A549 (cell line): ENCODE results near the gene STARD4. TPM values are rescaled to one million over a fixed set of nuclear protein-coding genes. Genes with fewer than 3 reads are reported as not detected.

Source experiments
- ATAC-seq, 2 experiments: fragments of 200-7000 bp in 1 of 2; fragments of >200 bp in 1 of 2; cut with Nextera tagmentation in 1 of 2; cut with Tn5 transposase in 1 of 2; 3 replicates each; pipeline versions ENCODE4 v1.8.0 to v1.9.1; 2018 to 2020; ENCODE audit warnings: mild to moderate bottlenecking in 1 of 2, moderate library complexity in 1 of 2
- CTCF ChIA-PET: fragments of 300-600 bp; sonication (Branson Sonifier 250); formaldehyde crosslinking; extraction: SDS; loops from one replicate; lab custom pipeline; 2021; ENCODE audit warnings: antibody characterized with exemption, inconsistent platforms; lab: Yijun Ruan, JAX
- POLR2A ChIA-PET: fragments of 350-600 bp; formaldehyde crosslinking; extraction: SDS; loops from one replicate; lab custom pipeline; 2021; ENCODE audit warnings: antibody characterized with exemption, inconsistent platforms; lab: Yijun Ruan, JAX
- DNase-seq, 2 experiments: peaks; one replicate each; pipeline versions ENCODE4 v3.0.0 to v3.0.0-alpha.2; 2011 to 2016; ENCODE audit warnings: low read depth in 1 of 2, low spot score in 1 of 2
- FAIRE-seq: peaks from 2 replicates; lab custom pipeline; 2011; peaks lifted over from hg19 to GRCh38; lab: Jason Lieb, UNC
- H3K27ac ChIP-seq, 2 experiments: fragments of >200 bp; sonication (Bioruptor Twin); formaldehyde crosslinking; 3 replicates each; pipeline ENCODE4 v1.5.1; 2016 to 2017
- H3K4me1 ChIP-seq: fragments of >200 bp; sonication (Bioruptor Twin); formaldehyde crosslinking; 3 replicates; pipeline ENCODE4 v1.6.1; 2016
- H3K4me2 ChIP-seq: fragments of >200 bp; sonication (Bioruptor Twin); formaldehyde crosslinking; 3 replicates; pipeline ENCODE4 v1.6.1; 2016
- H3K4me3 ChIP-seq: fragments of >200 bp; sonication (Bioruptor Twin); formaldehyde crosslinking; 3 replicates; pipeline ENCODE4 v1.5.1; 2016
- H3K9me3 ChIP-seq: fragments of >200 bp; sonication (Bioruptor Twin); formaldehyde crosslinking; 3 replicates; pipeline ENCODE4 v1.6.1; 2016
- ATOH8 ChIP-seq: fragments of 250-450 bp; sonication (Bioruptor Pico); IDR thresholded peaks from 2 replicates; pipeline ENCODE4 v1.5.0; 2020; ENCODE audit warnings: low read depth, mild to moderate bottlenecking, moderate library complexity
- CBX2 ChIP-seq: fragments of 200-600 bp; sonication (generic); IDR thresholded peaks from 2 replicates; pipeline ENCODE4 v1.6.1; 2016; ENCODE audit warnings: low read depth, mild to moderate bottlenecking, borderline replicate concordance
- CBX8 ChIP-seq: fragments of 200-600 bp; sonication (generic); IDR thresholded peaks from 2 replicates; pipeline ENCODE4 v1.6.1; 2016
- CHD2 ChIP-seq: fragments of 150-350 bp; IDR thresholded peaks from 2 replicates; pipeline ENCODE4 v1.6.1; 2014; ENCODE audit warnings: low read length; ENCODE audit not compliant: partially characterized antibody
- EHMT2 ChIP-seq: fragments of 200-600 bp; sonication (generic); IDR thresholded peaks from 2 replicates; pipeline ENCODE4 v1.6.1; 2016; ENCODE audit warnings: antibody characterized with exemption, low read depth, mild to moderate bottlenecking, moderate library complexity
- ESRRA ChIP-seq: fragments of 150-350 bp; IDR thresholded peaks from 2 replicates; pipeline ENCODE4 v1.6.1; 2014; ENCODE audit warnings: mild to moderate bottlenecking, low read length, borderline replicate concordance
- FOXS1 ChIP-seq: fragments of 250-450 bp; sonication (Bioruptor Pico); IDR thresholded peaks from 2 replicates; pipeline ENCODE4 v1.5.0; 2020; ENCODE audit warnings: mild to moderate bottlenecking, moderate library complexity
- GATA3 ChIP-seq: IDR thresholded peaks from 2 replicates; pipeline ENCODE4 v1.6.1; 2012; ENCODE audit warnings: borderline replicate concordance
- HDAC2 ChIP-seq: fragments of 200-600 bp; sonication (generic); IDR thresholded peaks from 2 replicates; pipeline ENCODE4 v1.6.1; 2016
- HEYL ChIP-seq: fragments of 250-450 bp; sonication (Bioruptor Pico); IDR thresholded peaks from 2 replicates; pipeline ENCODE4 v1.8.0; 2021; ENCODE audit warnings: mild to moderate bottlenecking, moderate library complexity
- HOXB5 ChIP-seq: fragments of 250-450 bp; sonication (Bioruptor Pico); IDR thresholded peaks from 2 replicates; pipeline ENCODE4 v1.5.0; 2020; ENCODE audit warnings: mild to moderate bottlenecking, moderate library complexity
- MAX ChIP-seq: IDR thresholded peaks from 2 replicates; pipeline ENCODE4 v1.6.1; 2012
- MAZ ChIP-seq: fragments of 150-350 bp; IDR thresholded peaks from 2 replicates; pipeline ENCODE4 v1.6.1; 2014; ENCODE audit warnings: antibody characterized with exemption, low read depth, low read length, borderline replicate concordance
- NFE2L2 ChIP-seq: fragments of 150-350 bp; conservative IDR thresholded peaks from 2 replicates; pipeline ENCODE4 v1.6.1; 2014; ENCODE audit warnings: low read length
- REST ChIP-seq: fragments of 200-600 bp; sonication (generic); IDR thresholded peaks from 2 replicates; pipeline ENCODE4 v1.6.1; 2016; ENCODE audit warnings: antibody characterized with exemption, mild to moderate bottlenecking, moderate library complexity
- RFX5 ChIP-seq: fragments of 450-650 bp; IDR thresholded peaks from 2 replicates; pipeline ENCODE4 v1.7.1; 2014; ENCODE audit warnings: antibody characterized with exemption, mild to moderate bottlenecking, moderate library complexity
- SREBF2 ChIP-seq: fragments of 450-650 bp; IDR thresholded peaks from 2 replicates; pipeline ENCODE4 v1.6.1; 2014; ENCODE audit warnings: mild to moderate bottlenecking, moderate library complexity
- TFCP2L1 ChIP-seq: fragments of 250-450 bp; sonication (Bioruptor Pico); IDR thresholded peaks from 2 replicates; pipeline ENCODE4 v1.5.0; 2021; ENCODE audit warnings: mild to moderate bottlenecking
- ZFP36 ChIP-seq: fragments of 450-650 bp; IDR thresholded peaks from 2 replicates; pipeline ENCODE4 v1.6.1; 2014; ENCODE audit warnings: borderline replicate concordance; ENCODE audit not compliant: partially characterized antibody
- WGBS: methylation state at CpG from one replicate; pipeline ENCODE4 v1.1.6; 2017; ENCODE audit errors: missing lambda C conversion rate; 5-methylcytosine and 5-hydroxymethylcytosine counted together
- polyA plus RNA-seq, 4 experiments: library from polyadenylated mRNA; depleted of rRNA in 3 of 4; stranded (reverse); fragments of >200 nt; fragmentation: RNase III in 1 of 4; extraction: RNeasy Plus Mini Kit Qiagen cat#74134 plus additional on column Dnase treatment in 1 of 4; gene quantifications; 2 replicates in 3 of 4; 3 replicates in 1 of 4; pipeline ENCODE4 v1.2.3, GENCODE V29; 2011 to 2017
- TF ChIP-seq, protein P1 (sequence below): fragments of >200 bp; sonication (Bioruptor Twin); formaldehyde crosslinking; IDR thresholded peaks from 2 replicates; pipeline ENCODE4 v1.6.1; 2016
- TF ChIP-seq, protein P2 (sequence below): IDR thresholded peaks from 2 replicates; pipeline ENCODE4 v1.6.1; 2012

The STARD4 gene
- polyA plus RNA-seq, 2 of the 4 experiments (the other 2 are of a cell fraction): 14.0 to 15.9 TPM

GRCh38 chr5:111552896-111553295 lies 40.6 kb upstream of the STARD4 start:
- TF ChIP-seq HEYL (CRISPR knock-in tag): no peak
- no peak for TF ChIP-seq ATOH8
- no peak for TF ChIP-seq CHD2
- no peak for TF ChIP-seq EHMT2
- TF ChIP-seq REST: no peak
- TF ChIP-seq ZFP36: no peak
- TF ChIP-seq MAZ: no peak
- TF ChIP-seq, protein P1, sequence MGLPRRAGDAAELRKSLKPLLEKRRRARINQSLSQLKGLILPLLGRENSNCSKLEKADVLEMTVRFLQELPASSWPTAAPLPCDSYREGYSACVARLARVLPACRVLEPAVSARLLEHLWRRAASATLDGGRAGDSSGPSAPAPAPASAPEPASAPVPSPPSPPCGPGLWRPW: no peak
- no peak for TF ChIP-seq NFE2L2
- no peak for TF ChIP-seq CBX8
- no peak for TF ChIP-seq FOXS1
- no peak for TF ChIP-seq ESRRA
- TF ChIP-seq SREBF2: no peak
- TF ChIP-seq GATA3: no peak
- TF ChIP-seq, protein P2, sequence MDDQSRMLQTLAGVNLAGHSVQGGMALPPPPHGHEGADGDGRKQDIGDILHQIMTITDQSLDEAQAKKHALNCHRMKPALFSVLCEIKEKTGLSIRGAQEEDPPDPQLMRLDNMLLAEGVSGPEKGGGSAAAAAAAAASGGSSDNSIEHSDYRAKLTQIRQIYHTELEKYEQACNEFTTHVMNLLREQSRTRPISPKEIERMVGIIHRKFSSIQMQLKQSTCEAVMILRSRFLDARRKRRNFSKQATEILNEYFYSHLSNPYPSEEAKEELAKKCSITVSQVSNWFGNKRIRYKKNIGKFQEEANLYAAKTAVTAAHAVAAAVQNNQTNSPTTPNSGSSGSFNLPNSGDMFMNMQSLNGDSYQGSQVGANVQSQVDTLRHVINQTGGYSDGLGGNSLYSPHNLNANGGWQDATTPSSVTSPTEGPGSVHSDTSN: no peak
- no peak for TF ChIP-seq MAX
- TF ChIP-seq CBX2: no peak
- TF ChIP-seq TFCP2L1 (CRISPR knock-in tag): no peak
- CTCF ChIA-PET: interaction anchor here (0.9 to 2.7 kb wide), 3 partner anchors 21 to 595 kb away, joined by 3 to 11 read pairs (median 3); no protein-coding TSS in a partner anchor

DNA sequence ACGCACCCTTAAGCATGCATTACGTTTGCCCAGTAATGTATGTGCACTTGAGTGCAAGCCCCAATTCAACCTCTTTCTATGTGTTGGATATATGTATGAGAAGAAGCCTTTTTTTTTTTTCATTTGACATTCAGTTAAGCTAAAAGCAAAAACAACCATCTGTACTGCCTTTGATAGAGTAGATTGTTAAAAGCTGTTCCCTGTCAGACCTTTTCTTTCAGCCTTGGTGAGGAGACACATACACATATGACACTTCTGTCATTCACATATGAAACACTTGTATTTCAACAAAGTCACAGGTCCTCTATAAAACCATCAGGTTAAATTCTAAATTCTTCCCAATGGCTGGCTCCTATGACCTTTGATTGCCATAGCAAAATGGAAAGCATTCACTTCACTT lies 40.2 kb upstream of the STARD4 start:
- ATAC-seq: no peak
- ChIA-PET CTCF (interaction anchor here (0.9 to 2.7 kb wide), 3 partner anchors 21 to 595 kb away, joined by 3 to 11 read pairs (median 3); no protein-coding TSS in a partner anchor), POLR2A (no interaction called here)
- WGBS: 80% methylated on average over 2 of the region's 2 CpGs
- FAIRE-seq: no peak
- no peak overlapping the region for H3K4me2 ChIP-seq
- H3K9me3 ChIP-seq: no peaks in the 10 kb centered on the region; the same call in 2 of the 3 replicates
- H3K4me3 ChIP-seq: no peak overlapping the region
- TF ChIP-seq HDAC2 (no peak), ATOH8 (no peak), ESRRA (no peak), EHMT2 (no peak), RFX5 (no peak), HOXB5 (CRISPR knock-in tag) (no peak), MAX (no peak)
- H3K4me1 ChIP-seq: peaks cover 3% of the 10 kb centered on the region; the same call in 2 of the 3 replicates
- H3K27ac ChIP-seq: no peak overlapping the region
- no peak for DNase-seq

More at GRCh38 chr5:111552896-111553295, 40.6 kb upstream of the STARD4 start:
- Histone ChIP-seq H3K4me2 (no peak overlapping the region), H3K9me3 (no peaks in the 10 kb centered on the region; the same call in 2 of the 3 replicates), H3K4me3 (no peak overlapping the region), H3K27ac (no peak overlapping the region), H3K4me1 (peaks cover 3% of the 10 kb centered on the region; the same call in 2 of the 3 replicates)
- POLR2A ChIA-PET: no interaction called here
- FAIRE-seq: no peak
- ATAC-seq: no peak
- WGBS: 77% methylated on average over 1 of the region's 1 CpG
- no peak for DNase-seq
